PFSK-1 (cell line): Measurements from ENCODE around the gene PDCD5.

ENCODE experiments used
- POLR2AphosphoS5 ChIP-seq: IDR thresholded peaks from 2 replicates; pipeline ENCODE4 v1.6.1; 2012; ENCODE audit warnings: low read depth, mild to moderate bottlenecking, control low read depth, low read length, moderate library complexity
- REST ChIP-seq, 2 experiments: IDR thresholded peaks; 2 replicates each; pipeline versions ENCODE4 v1.6.1 to v1.8.0; 2011 to 2012; ENCODE audit warnings: low read depth in 2 of 2, low read length in 2 of 2, control low read depth in 1 of 2, inconsistent platforms in 1 of 2, mild to moderate bottlenecking in 1 of 2, moderate library complexity in 1 of 2; ENCODE audit not compliant: insufficient read depth in 1 of 2
- TAF1 ChIP-seq: IDR thresholded peaks from 2 replicates; pipeline ENCODE4 v1.6.1; 2012; ENCODE audit warnings: low read length, control low read depth, borderline replicate concordance; ENCODE audit not compliant: insufficient read depth

- TF ChIP-seq TAF1, result no peak
- no peak for TF ChIP-seq POLR2AphosphoS5
- no peak for TF ChIP-seq REST (IDR thresholded peaks at IDR 0.05; ENCODE audit: insufficient read depth in 1 of 2, low read depth in 2 of 2, low read length in 2 of 2)
These were observed 4.2 kb upstream of the PDCD5 start for GRCh38 chr19:32576790-32577189.
